ENCODE data around the gene SYNM. TPM values are rescaled to one million over a fixed set of nuclear protein-coding genes. Genes with fewer than 3 reads are reported as not detected.

Gene SYNM
- total RNA-seq, 1 experiment from 2014 or later: 1.9 TPM

GRCh38 chr15:99118801-99119546 lies 14.1 kb downstream of the SYNM start:
- Mint-ChIP-seq H3K9me3 (no peaks in the 10 kb centered on the region), H3K27ac (peak overlapping the region in 1 of 3 experiments; percentile 40; a peak in 1 of 7 replicates), H3K4me1 (peaks cover 18 to 19% of the 10 kb centered on the region in 2 experiments), H3K36me3 (ENCODE audit: insufficient read depth in 1 of 3, low read depth in 3 of 3) (peaks cover 0 to 7% (median 7%) of the 10 kb centered on the region in 3 experiments; a peak in 5 of 7 replicates), H3K27me3 (ENCODE audit: low read depth) (no peaks in the 10 kb centered on the region), H3K4me3 (no peak overlapping the region)
- Histone ChIP-seq H2AK5ac (ENCODE audit: insufficient read length, low read length) (no peak overlapping the region), H3K23me2 (ENCODE audit: insufficient read length, low read depth, low read length, poor library complexity, severe bottlenecking) (no peaks in the 10 kb centered on the region), H3K4ac (ENCODE audit: low read depth, low read length) (no peak overlapping the region), H4K5ac (ENCODE audit: insufficient read length, low read depth, low read length) (no peak overlapping the region), H4K20me1 (ENCODE audit: control insufficient read depth, insufficient read depth, insufficient read length) (no peaks in the 10 kb centered on the region), H4K8ac (replicated peaks; ENCODE audit: insufficient read length, low read depth, low read length) (no peak overlapping the region), H3K56ac (ENCODE audit: insufficient read length, low read depth, low read length) (no peak overlapping the region), H2BK5ac (ENCODE audit: insufficient read length, low read length) (no peak overlapping the region), H2BK20ac (ENCODE audit: low read depth, low read length, poor library complexity, severe bottlenecking) (no peak overlapping the region), H3K4me2 (ENCODE audit: insufficient read depth, insufficient read length, low read length) (no peak overlapping the region), H3K9ac (ENCODE audit: extremely low read depth, insufficient read length, low read length) (no peak overlapping the region), H3K79me2 (ENCODE audit: insufficient read depth, low read length) (no peaks in the 10 kb centered on the region), H3K9me3 (ENCODE audit: control insufficient read depth, low read depth, low read length) (no peaks in the 10 kb centered on the region), H2BK120ac (ENCODE audit: low read depth, low read length, poor library complexity, severe bottlenecking) (no peak overlapping the region), H4K91ac (ENCODE audit: insufficient read length, low read depth, low read length) (no peak overlapping the region), H3T11ph (ENCODE audit: low read length) (no peak overlapping the region), H2BK15ac (ENCODE audit: low read depth, low read length) (no peak overlapping the region), H3K79me1 (ENCODE audit: insufficient read depth, low read depth, low read length, poor library complexity, severe bottlenecking) (no peaks in the 10 kb centered on the region), H2BK12ac (ENCODE audit: insufficient read length, low read depth, low read length) (no peak overlapping the region), H3K18ac (ENCODE audit: insufficient read length, low read depth, low read length) (no peak overlapping the region), H3K23ac (ENCODE audit: insufficient read length, low read depth, low read length) (no peak overlapping the region), H3K27ac (ENCODE audit: insufficient read length, low read depth, low read length) (no peak overlapping the region), H3K27me3 (ENCODE audit: insufficient read depth, low read length) (no peaks in the 10 kb centered on the region), H3K4me1 (ENCODE audit: insufficient read depth, low read length) (no peaks in the 10 kb centered on the region; the same call in 1 of the 2 replicates), H3K14ac (ENCODE audit: insufficient read depth, low read length) (no peak overlapping the region), H2AFZ (ENCODE audit: low read length) (no peak overlapping the region)
- TF ChIP-seq, protein P1, sequence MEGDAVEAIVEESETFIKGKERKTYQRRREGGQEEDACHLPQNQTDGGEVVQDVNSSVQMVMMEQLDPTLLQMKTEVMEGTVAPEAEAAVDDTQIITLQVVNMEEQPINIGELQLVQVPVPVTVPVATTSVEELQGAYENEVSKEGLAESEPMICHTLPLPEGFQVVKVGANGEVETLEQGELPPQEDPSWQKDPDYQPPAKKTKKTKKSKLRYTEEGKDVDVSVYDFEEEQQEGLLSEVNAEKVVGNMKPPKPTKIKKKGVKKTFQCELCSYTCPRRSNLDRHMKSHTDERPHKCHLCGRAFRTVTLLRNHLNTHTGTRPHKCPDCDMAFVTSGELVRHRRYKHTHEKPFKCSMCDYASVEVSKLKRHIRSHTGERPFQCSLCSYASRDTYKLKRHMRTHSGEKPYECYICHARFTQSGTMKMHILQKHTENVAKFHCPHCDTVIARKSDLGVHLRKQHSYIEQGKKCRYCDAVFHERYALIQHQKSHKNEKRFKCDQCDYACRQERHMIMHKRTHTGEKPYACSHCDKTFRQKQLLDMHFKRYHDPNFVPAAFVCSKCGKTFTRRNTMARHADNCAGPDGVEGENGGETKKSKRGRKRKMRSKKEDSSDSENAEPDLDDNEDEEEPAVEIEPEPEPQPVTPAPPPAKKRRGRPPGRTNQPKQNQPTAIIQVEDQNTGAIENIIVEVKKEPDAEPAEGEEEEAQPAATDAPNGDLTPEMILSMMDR (conservative IDR thresholded peaks at IDR 0.05): no peak
- no peak for DNase-seq
- WGBS (ENCODE audit: extremely low coverage, insufficient read length, low lambda C conversion rate): no CpG with 5 or more reads among the region's 22 CpGs

Data from H9 (cell line).